HEK293 (cell line): ENCODE measurements around the gene FAM229B.
A peak's percentile ranks its signal among the peaks of the same experiment; 100 is the strongest.

Experiments
- CTCF ChIA-PET: fragments of 350-600 bp; formaldehyde crosslinking; extraction: SDS; loops from one replicate; lab custom pipeline; 2021; ENCODE audit warnings: antibody characterized with exemption; lab: Yijun Ruan, JAX
- POLR2A ChIA-PET: fragments of 300-600 bp; formaldehyde crosslinking; extraction: SDS; loops from one replicate; lab custom pipeline; 2020; ENCODE audit warnings: antibody characterized with exemption, inconsistent platforms; lab: Yijun Ruan, JAX
- H3K27ac ChIP-seq: fragments of 200-500 bp; sonication (Bioruptor generic); 2 replicates; pipeline ENCODE4 v1.5.1; 2014; ENCODE audit warnings: low read depth, low read length, control low read depth, inconsistent platforms; ENCODE audit errors: extremely low read depth
- H3K36me3 ChIP-seq, 2 experiments: fragments of 200-500 bp in 1 of 2; sonication (Bioruptor generic) in 1 of 2; 1 replicate in 1 of 2; 2 replicates in 1 of 2; pipeline ENCODE4 v1.5.1; 2014 to 2017; ENCODE audit warnings: inconsistent platforms in 2 of 2, low read length in 2 of 2; ENCODE audit not compliant: control insufficient read depth in 2 of 2, insufficient read depth in 1 of 2
- H3K4me1 ChIP-seq: fragments of 200-500 bp; sonication (Bioruptor generic); 2 replicates; pipeline ENCODE4 v1.5.1; 2014; ENCODE audit warnings: mild to moderate bottlenecking, low read length, inconsistent platforms; ENCODE audit not compliant: control insufficient read depth, insufficient read depth
- H3K4me3 ChIP-seq: 2 replicates; pipeline ENCODE4 v1.5.1; 2011; ENCODE audit warnings: low read depth, mild to moderate bottlenecking, control low read depth, low read length, moderate library complexity
- H3K9me3 ChIP-seq: fragments of 200-500 bp; sonication (Bioruptor generic); 2 replicates; pipeline ENCODE4 v1.5.1; 2014; ENCODE audit warnings: low read depth, low read length, inconsistent platforms; ENCODE audit not compliant: control insufficient read depth, insufficient read depth
- ATF2 ChIP-seq: fragments of 450-650 bp; formaldehyde crosslinking; IDR thresholded peaks from 2 replicates; pipeline ENCODE4 v1.5.1; 2016; ENCODE audit warnings: missing biosample characterization, missing genetic modification characterization, low read depth
- EGR2 ChIP-seq: fragments of 450-650 bp; formaldehyde crosslinking; IDR thresholded peaks from 2 replicates; pipeline ENCODE4 v1.5.1; 2016; ENCODE audit warnings: low read depth, missing biosample characterization, missing genetic modification characterization
- OVOL3 ChIP-seq: fragments of 450-650 bp; formaldehyde crosslinking; IDR thresholded peaks from 2 replicates; pipeline ENCODE4 v1.5.1; 2016; ENCODE audit warnings: missing biosample characterization, missing genetic modification characterization
- PATZ1 ChIP-seq: fragments of 450-650 bp; formaldehyde crosslinking; IDR thresholded peaks from 2 replicates; pipeline ENCODE4 v1.5.1; 2016; ENCODE audit warnings: missing biosample characterization, missing genetic modification characterization
- TCF7L2 ChIP-seq: IDR thresholded peaks from 2 replicates; pipeline ENCODE4 v1.6.1; 2011; ENCODE audit warnings: low read depth, mild to moderate bottlenecking, inconsistent platforms, low read length, moderate library complexity, borderline replicate concordance
- ZBTB48 ChIP-seq: fragments of 450-650 bp; formaldehyde crosslinking; IDR thresholded peaks from 2 replicates; pipeline ENCODE4 v1.5.1; 2016; ENCODE audit warnings: missing biosample characterization, missing genetic modification characterization
- ZBTB7A ChIP-seq: fragments of 450-650 bp; formaldehyde crosslinking; IDR thresholded peaks from 2 replicates; pipeline ENCODE4 v1.5.1; 2016; ENCODE audit warnings: low read depth, missing biosample characterization, missing genetic modification characterization
- ZFHX2 ChIP-seq: fragments of 450-650 bp; formaldehyde crosslinking; conservative IDR thresholded peaks from 2 replicates; pipeline ENCODE4 v1.5.1; 2016; ENCODE audit warnings: missing biosample characterization, missing genetic modification characterization
- ZNF112 ChIP-seq: fragments of 450-650 bp; formaldehyde crosslinking; IDR thresholded peaks from 2 replicates; pipeline ENCODE4 v1.5.0; 2017; ENCODE audit warnings: missing biosample characterization, missing genetic modification characterization
- ZNF19 ChIP-seq: fragments of 450-650 bp; formaldehyde crosslinking; IDR thresholded peaks from 2 replicates; pipeline ENCODE4; 2016; ENCODE audit warnings: missing biosample characterization, missing genetic modification characterization, low read depth
- ZNF214 ChIP-seq: fragments of 450-650 bp; formaldehyde crosslinking; IDR thresholded peaks from 2 replicates; pipeline ENCODE4 v1.5.1; 2017; ENCODE audit warnings: missing biosample characterization, mild to moderate bottlenecking, missing genetic modification characterization, borderline replicate concordance
- ZNF239 ChIP-seq: fragments of 450-650 bp; formaldehyde crosslinking; IDR thresholded peaks from 2 replicates; pipeline ENCODE4 v1.5.1; 2016; ENCODE audit warnings: missing biosample characterization, missing genetic modification characterization
- ZNF266 ChIP-seq: fragments of 450-650 bp; formaldehyde crosslinking; IDR thresholded peaks from 2 replicates; pipeline ENCODE4 v1.5.1; 2016; ENCODE audit warnings: missing biosample characterization, missing genetic modification characterization, low read depth
- ZNF341 ChIP-seq: fragments of 450-650 bp; formaldehyde crosslinking; IDR thresholded peaks from 2 replicates; pipeline ENCODE4; 2016; ENCODE audit warnings: low read depth, missing biosample characterization, missing genetic modification characterization
- ZNF449 ChIP-seq: fragments of 450-650 bp; formaldehyde crosslinking; IDR thresholded peaks from 2 replicates; pipeline ENCODE4 v1.5.1; 2017; ENCODE audit warnings: missing biosample characterization, mild to moderate bottlenecking, missing genetic modification characterization, moderate library complexity
- ZNF529 ChIP-seq: fragments of 450-650 bp; formaldehyde crosslinking; IDR thresholded peaks from 2 replicates; pipeline ENCODE4 v1.5.1; 2017; ENCODE audit warnings: missing genetic modification characterization, missing biosample characterization; ENCODE audit not compliant: insufficient replicate concordance
- ZNF596 ChIP-seq: fragments of 450-650 bp; IDR thresholded peaks from 2 replicates; pipeline ENCODE4 v1.5.0; 2018; ENCODE audit warnings: missing biosample characterization, mild to moderate bottlenecking, missing genetic modification characterization, moderate library complexity
- ZNF654 ChIP-seq: fragments of 450-650 bp; formaldehyde crosslinking; IDR thresholded peaks from 2 replicates; pipeline ENCODE4 v1.5.1; 2016; ENCODE audit warnings: low read depth, missing biosample characterization, missing genetic modification characterization
- ZNF658 ChIP-seq: fragments of 450-650 bp; formaldehyde crosslinking; IDR thresholded peaks from 2 replicates; pipeline ENCODE4; 2016; ENCODE audit warnings: missing biosample characterization, missing genetic modification characterization
- ZNF777 ChIP-seq: fragments of 450-650 bp; formaldehyde crosslinking; IDR thresholded peaks from 2 replicates; pipeline ENCODE4 v1.5.1; 2017; ENCODE audit warnings: missing biosample characterization, missing genetic modification characterization, borderline replicate concordance
- ZSCAN23 ChIP-seq: fragments of 450-650 bp; formaldehyde crosslinking; IDR thresholded peaks from 2 replicates; pipeline ENCODE4 v1.5.1; 2016; ENCODE audit warnings: missing biosample characterization, missing genetic modification characterization
- TF ChIP-seq, protein P1 (sequence below): sonication (generic); formaldehyde crosslinking; IDR thresholded peaks from 2 replicates; pipeline ENCODE4 v1.8.1; 2022; ENCODE audit warnings: mild to moderate bottlenecking, moderate library complexity, missing genetic modification reagents
- TF ChIP-seq, protein P2 (sequence below): fragments of 450-650 bp; formaldehyde crosslinking; IDR thresholded peaks from 2 replicates; pipeline ENCODE4 v1.5.1; 2016; ENCODE audit warnings: missing biosample characterization, missing genetic modification characterization

Gene FAM229B

DNA sequence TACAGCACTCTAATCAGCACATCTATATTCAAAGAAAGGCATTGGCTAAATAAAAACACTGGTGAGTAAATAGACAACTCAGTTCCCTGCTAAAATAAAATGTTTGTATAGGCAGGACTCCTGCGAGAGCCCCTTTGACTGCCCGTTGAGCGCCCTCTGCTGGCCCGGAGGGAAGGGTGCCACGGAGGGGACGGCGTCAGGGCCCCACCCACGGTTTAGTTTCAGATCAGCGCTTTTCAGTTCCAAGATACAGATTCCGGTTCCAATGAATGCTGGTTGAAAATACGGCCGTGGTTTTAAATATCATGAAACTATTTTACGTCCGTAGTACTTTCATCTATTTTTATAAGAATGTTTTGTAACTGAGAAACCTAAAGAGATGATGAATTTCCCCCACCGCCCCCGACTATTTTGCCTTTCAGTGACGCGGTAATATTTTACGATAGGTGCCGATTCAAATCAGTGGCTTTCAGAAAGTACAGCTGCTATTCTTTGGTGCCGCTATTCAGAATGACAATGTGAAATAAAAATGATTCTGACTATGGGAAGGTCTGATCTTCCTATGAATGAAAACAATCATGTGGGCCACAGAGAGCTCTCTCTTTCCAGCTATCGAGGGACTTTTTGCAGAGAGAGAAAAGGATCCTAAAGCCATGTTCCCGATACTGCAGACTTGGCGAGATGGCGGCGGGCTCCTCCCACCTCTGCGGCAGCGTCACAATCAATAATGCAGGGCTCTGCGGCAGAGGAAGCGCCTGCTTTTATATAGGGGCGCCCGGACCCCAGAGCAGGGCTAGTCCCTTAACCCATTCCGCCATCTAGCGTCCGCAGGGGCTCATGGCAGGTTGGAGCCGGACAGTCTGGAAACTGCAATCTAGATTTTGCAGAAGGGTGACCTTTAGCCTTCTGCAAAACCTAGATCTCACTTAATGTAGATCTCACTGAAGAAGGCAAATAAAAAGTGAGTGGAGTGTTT lies 44.1 kb upstream of the FAM229B start (continued):
- TF ChIP-seq, protein P1, sequence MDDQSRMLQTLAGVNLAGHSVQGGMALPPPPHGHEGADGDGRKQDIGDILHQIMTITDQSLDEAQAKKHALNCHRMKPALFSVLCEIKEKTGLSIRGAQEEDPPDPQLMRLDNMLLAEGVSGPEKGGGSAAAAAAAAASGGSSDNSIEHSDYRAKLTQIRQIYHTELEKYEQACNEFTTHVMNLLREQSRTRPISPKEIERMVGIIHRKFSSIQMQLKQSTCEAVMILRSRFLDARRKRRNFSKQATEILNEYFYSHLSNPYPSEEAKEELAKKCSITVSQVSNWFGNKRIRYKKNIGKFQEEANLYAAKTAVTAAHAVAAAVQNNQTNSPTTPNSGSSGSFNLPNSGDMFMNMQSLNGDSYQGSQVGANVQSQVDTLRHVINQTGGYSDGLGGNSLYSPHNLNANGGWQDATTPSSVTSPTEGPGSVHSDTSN: no peak
- TF ChIP-seq ZSCAN23 (tag by site-specific recombination) (no peak), ZNF654 (tag by site-specific recombination) (peak; percentile 99), OVOL3 (tag by site-specific recombination) (no peak), ZNF19 (tag by site-specific recombination) (no peak), EGR2 (tag by site-specific recombination) (peak; percentile 24; the same call in 1 of the 2 replicates)
- TF ChIP-seq, protein P2, sequence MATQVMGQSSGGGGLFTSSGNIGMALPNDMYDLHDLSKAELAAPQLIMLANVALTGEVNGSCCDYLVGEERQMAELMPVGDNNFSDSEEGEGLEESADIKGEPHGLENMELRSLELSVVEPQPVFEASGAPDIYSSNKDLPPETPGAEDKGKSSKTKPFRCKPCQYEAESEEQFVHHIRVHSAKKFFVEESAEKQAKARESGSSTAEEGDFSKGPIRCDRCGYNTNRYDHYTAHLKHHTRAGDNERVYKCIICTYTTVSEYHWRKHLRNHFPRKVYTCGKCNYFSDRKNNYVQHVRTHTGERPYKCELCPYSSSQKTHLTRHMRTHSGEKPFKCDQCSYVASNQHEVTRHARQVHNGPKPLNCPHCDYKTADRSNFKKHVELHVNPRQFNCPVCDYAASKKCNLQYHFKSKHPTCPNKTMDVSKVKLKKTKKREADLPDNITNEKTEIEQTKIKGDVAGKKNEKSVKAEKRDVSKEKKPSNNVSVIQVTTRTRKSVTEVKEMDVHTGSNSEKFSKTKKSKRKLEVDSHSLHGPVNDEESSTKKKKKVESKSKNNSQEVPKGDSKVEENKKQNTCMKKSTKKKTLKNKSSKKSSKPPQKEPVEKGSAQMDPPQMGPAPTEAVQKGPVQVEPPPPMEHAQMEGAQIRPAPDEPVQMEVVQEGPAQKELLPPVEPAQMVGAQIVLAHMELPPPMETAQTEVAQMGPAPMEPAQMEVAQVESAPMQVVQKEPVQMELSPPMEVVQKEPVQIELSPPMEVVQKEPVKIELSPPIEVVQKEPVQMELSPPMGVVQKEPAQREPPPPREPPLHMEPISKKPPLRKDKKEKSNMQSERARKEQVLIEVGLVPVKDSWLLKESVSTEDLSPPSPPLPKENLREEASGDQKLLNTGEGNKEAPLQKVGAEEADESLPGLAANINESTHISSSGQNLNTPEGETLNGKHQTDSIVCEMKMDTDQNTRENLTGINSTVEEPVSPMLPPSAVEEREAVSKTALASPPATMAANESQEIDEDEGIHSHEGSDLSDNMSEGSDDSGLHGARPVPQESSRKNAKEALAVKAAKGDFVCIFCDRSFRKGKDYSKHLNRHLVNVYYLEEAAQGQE (tag by site-specific recombination): no peak

DNA sequence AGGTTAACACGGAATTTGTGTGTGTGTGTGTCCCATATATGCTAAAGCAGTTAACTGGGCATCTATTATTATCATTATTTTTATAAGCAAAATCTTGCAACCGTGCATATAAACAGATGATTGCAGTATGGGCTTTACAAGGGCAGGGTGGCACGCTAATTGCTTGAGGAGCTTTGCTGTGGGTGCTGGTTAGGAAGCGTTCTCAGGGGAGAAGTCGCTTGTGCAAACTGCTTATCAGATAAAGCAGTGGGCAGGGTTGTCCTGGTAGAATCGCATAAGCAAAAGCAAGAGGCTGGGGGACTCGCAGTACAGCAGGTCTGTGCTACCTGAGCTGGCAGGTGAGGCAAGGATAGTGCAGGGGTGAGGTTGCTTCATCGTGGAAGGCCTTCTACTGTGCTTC lies 43.2 kb upstream of the FAM229B start:
- no peaks in the 10 kb centered on the region for H3K36me3 ChIP-seq
- no peak for TF ChIP-seq PATZ1 (tag by site-specific recombination)
- TF ChIP-seq ZNF596 (tag by site-specific recombination): no peak
- no peak for TF ChIP-seq ZNF266 (tag by site-specific recombination)
- TF ChIP-seq ZNF658 (tag by site-specific recombination): no peak
- TF ChIP-seq ZBTB7A (tag by site-specific recombination): no peak
- no peak for TF ChIP-seq ZBTB48 (tag by site-specific recombination)
- no peak for TF ChIP-seq ZNF449 (tag by site-specific recombination)
- TF ChIP-seq ZNF239: no peak
- TF ChIP-seq ZNF777: no peak
- no peak for TF ChIP-seq ATF2
- TF ChIP-seq ZNF341 (tag by site-specific recombination): no peak
- TF ChIP-seq ZNF214 (tag by site-specific recombination): no peak
- no peak for TF ChIP-seq TCF7L2
- no peak for TF ChIP-seq ZNF112 (tag by site-specific recombination)
- TF ChIP-seq ZFHX2 (tag by site-specific recombination): no peak
- TF ChIP-seq ZNF529 (tag by site-specific recombination): no peak
- no peak overlapping the region for H3K4me3 ChIP-seq
- no peaks in the 10 kb centered on the region for H3K4me1 ChIP-seq
- no peaks in the 10 kb centered on the region for H3K9me3 ChIP-seq
- CTCF ChIA-PET: interaction anchor here (0.5 to 6.8 kb wide), 26 partner anchors 8 to 1455 kb away, joined by 3 to 139 read pairs (median 4); partner anchors contain the start of gene CCN6
- H3K27ac ChIP-seq: no peak overlapping the region
- POLR2A ChIA-PET: no interaction called here
